HepG2 (cell line): Measurements from ENCODE around the gene COL5A1.

ENCODE experiments used
- EZH2 ChIP-seq: conservative IDR thresholded peaks from 2 replicates; pipeline ENCODE4 v1.6.1; 2012; ENCODE audit warnings: mild to moderate bottlenecking, low read depth, low read length, moderate library complexity
- NFRKB ChIP-seq: fragments of 450-650 bp; IDR thresholded peaks from 2 replicates; pipeline ENCODE4 v1.6.1; 2017
- TF ChIP-seq, protein P1 (sequence below): sonication (generic); formaldehyde crosslinking; IDR thresholded peaks from 2 replicates; pipeline ENCODE4 v1.4.0; 2020; ENCODE audit warnings: missing genetic modification reagents
- TF ChIP-seq, protein P2 (sequence below): IDR thresholded peaks from 2 replicates; pipeline ENCODE4 v1.6.1; 2016

GRCh38 chr9:134768332-134768708 is 126.7 kb downstream of the COL5A1 start:
- TF ChIP-seq, protein P1, sequence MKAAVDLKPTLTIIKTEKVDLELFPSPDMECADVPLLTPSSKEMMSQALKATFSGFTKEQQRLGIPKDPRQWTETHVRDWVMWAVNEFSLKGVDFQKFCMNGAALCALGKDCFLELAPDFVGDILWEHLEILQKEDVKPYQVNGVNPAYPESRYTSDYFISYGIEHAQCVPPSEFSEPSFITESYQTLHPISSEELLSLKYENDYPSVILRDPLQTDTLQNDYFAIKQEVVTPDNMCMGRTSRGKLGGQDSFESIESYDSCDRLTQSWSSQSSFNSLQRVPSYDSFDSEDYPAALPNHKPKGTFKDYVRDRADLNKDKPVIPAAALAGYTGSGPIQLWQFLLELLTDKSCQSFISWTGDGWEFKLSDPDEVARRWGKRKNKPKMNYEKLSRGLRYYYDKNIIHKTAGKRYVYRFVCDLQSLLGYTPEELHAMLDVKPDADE = no peak
- TF ChIP-seq EZH2 (no peak), NFRKB (no peak)
- TF ChIP-seq, protein P2, sequence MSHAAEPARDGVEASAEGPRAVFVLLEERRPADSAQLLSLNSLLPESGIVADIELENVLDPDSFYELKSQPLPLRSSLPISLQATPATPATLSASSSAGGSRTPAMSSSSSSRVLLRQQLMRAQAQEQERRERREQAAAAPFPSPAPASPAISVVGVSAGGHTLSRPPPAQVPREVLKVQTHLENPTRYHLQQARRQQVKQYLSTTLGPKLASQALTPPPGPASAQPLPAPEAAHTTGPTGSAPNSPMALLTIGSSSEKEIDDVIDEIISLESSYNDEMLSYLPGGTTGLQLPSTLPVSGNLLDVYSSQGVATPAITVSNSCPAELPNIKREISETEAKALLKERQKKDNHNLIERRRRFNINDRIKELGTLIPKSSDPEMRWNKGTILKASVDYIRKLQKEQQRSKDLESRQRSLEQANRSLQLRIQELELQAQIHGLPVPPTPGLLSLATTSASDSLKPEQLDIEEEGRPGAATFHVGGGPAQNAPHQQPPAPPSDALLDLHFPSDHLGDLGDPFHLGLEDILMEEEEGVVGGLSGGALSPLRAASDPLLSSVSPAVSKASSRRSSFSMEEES (CRISPR knock-in tag) = no peak
